Dedifferentiated amniotic fluid mesenchymal stem cell (primary cell): ENCODE data around the gene NTSR1.

Experiments
- DNase-seq: peaks from one replicate; pipeline ENCODE4 v3.0.0-alpha.2; 2016; ENCODE audit errors: extremely low spot score

NTSR1 gene

DNA sequence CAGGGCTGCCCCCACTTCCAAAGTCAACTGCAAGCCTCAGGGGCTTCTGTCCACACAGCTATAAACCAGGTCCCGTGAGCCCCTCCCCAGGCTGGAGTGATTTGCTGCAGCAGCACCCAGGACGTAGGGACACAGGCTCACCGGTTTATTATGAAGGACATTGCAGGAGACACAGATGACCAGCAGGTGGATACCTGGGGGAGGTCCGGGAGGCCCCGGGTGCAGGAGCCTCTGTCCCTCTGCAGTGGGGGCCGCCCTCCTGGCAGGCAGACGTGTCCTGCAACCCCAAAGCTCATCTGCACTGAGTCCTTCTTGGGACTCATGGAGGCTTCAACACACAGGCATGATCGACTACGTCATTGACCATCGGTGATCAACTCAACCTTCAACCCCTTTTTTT, 14.5 kb upstream of the NTSR1 start:
- no peak for DNase-seq

DNA sequence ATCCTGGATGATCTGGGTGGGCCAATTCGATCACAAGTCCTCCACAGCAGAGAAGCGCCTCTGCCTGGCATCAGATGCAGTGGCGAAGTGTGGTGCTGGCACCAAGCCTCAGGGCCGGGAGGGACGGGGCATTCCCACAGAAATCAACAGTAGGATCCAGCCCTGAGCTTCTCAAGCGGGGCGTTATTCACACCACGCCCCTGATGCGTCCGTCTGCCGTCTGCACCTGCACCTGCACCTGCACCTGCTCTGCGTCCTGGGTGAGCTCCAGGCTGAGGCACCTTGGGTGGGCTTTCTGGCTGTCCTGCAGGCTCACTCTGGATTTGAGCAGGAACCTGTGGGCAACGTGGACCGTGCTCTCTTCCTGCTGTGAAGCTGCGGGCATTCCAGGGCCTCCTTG, 13.8 kb upstream of the NTSR1 start:
- DNase-seq = no peak

DNA sequence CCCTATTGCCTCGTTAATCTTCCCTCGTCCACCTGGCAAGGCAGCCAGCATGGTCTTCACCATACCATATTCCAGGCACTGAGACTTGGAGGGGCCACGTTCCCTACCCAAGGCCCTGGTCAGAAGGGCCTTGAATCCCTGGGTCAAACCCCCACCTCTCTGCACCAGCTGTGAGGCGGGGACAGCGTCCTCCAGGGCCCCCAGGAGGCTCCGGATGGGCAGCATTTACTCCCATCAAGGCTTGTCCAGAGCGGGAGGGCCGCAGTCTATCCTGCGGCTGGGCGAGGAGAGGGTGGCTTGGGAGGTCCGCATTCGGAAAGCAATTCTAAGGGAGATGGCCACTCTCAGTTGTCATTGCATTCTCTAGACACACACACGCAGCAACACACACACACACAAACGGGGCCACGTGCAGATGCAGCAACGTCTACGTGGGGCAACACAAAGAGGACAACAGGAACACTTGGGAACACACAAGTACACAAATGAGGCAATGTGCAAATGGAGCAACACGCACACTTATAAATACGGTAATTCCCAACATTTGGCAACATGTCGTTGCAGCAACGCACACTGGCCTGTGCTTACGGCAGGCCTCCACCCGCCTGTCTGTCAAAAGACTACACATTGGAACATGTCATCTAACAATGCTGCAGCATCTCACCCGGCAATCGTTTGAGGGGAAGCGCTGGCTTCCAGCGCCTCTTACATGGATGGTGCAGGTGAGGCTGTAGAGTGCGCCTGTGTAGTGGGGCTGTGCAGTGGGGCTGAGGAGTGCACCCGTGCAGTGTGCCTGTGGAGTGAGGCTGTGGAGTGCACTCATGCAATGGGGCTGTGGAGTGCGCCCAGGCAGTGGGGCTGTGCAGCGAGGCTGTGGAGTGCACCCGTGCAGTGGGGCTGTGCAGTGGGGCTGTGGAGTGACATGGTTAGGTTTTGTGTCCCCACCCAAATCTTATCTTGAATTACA, 12.9 kb upstream of the NTSR1 start:
- DNase-seq = no peak

DNA sequence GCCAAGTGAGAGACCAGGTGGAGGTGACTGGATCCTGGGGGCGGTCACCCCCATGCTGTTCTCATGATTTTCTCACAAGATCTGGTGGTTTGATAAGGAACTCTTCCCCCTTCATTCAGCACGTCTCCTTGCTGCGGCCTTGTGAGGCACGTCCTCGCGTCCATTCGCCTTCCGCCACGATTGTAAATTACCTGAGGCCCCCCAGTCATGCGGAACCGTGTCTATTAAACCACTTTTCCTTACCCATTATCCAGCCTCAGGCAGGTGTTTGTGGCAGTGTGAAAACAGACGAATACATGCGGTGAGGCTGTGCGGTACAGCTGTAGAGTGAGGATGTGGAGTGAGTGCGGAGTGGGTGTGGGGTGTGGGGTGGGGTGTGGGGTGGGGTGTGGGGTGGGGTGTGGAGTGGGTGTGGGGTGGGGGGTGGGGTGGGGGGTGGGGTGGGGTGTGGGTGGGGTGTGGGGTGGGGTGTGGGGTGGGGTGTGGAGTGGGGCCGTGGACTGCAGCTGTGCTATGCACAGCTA, 12.1 kb upstream of the NTSR1 start:
- DNase-seq = no peak

DNA sequence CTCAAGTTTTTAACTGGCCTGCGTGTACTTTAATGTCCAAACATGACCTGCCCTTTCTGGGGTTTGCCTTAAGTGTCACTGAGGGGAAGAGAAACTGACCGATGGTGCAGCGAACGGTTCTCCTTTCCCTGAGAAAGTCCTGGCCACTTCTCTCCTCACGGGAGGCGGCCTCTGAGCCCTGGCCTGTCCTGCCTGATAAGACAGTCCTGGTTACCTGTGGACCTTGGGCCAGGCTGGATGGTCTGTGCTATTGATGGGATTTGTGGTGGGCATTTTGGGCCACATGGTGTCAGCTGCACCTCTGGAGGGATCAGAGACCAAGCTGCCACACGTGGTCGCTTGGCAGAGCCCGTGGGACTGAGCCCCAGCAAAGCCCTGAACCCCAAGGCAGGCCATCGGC, 11.6 kb upstream of the NTSR1 start:
- DNase-seq = no peak

DNA sequence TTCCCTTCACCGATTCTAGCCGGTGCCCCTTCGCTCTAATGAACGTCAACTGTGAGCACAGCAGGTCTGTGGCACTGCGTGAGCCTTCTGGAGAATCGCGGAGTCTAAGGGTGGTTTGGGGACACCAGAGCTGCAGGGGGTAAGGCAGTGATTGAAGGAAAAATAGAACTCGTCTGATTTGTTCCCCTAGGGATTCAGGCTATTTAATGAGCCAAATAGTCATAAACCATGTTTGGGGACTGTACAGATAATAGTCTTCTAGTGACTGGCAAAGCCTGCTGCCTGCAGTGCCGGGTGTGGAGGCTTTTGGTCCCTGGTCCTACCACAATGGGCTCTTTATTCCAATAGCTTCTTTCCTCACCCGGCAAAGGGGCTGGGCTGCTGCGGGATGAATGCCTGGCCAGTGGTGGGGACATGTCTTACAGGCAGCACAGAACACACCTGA, 11.1 kb upstream of the NTSR1 start:
- no peak for DNase-seq

DNA sequence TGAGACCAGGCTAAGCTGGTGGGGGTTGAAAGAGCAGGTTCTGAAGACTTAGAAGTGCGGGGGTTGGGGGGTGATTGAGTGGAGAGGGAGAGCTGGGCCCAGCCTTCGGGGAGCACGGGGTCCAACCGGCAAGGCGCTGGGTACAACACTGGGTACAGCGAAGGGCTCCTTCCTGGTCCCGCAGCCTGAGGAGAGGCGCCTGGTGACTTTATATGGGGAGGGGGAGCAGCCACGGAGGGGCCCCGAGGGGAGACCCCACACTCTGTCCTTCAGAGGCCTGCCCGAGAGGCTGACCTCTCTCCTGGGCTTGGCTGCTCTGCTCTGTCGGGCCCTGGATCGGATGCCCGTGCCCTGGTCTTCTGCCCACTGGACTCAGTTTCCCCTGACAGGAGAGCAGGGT, 10.4 kb upstream of the NTSR1 start:
- DNase-seq = no peak

DNA sequence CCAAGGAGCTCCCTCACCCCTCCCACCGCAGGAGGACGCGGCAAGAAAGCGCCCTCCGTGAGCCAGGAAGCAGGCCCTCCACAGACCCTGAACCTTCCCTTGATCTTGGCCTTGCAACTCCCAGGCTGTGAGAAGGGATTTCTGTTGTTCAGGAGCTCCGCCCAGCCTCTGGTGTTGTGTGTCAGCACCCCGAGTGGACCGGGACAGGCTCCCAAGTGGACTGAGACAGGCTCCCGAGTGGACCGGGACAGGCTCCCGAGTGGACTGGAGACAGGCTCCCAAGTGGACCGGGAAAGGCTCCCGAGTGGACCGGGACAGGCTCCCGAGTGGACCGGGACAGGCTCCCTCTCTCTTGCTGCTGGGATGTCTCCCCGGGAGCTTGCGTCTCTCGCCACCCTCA, 9.3 kb upstream of the NTSR1 start:
- DNase-seq = no peak

DNA sequence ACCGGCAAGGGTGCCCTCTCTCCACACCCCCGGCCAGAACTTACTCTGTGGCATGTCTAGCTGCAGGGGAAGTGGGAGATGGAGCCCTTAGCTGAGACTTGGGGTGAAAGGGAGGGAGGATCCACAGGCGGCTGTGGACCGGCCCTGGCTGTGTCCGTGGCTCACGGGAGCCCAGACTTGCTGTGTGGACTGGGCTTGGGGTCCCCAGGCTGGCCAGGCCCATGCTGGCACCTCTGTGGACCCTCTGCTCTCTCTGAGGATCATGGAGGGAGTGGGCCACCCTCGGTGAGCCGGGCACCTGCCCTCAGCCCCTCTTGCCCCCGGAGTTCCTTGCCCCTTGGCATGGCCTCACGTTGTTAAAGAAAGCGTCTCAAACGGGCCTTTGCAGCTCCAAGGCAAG, 8.9 kb upstream of the NTSR1 start:
- DNase-seq = no peak

DNA sequence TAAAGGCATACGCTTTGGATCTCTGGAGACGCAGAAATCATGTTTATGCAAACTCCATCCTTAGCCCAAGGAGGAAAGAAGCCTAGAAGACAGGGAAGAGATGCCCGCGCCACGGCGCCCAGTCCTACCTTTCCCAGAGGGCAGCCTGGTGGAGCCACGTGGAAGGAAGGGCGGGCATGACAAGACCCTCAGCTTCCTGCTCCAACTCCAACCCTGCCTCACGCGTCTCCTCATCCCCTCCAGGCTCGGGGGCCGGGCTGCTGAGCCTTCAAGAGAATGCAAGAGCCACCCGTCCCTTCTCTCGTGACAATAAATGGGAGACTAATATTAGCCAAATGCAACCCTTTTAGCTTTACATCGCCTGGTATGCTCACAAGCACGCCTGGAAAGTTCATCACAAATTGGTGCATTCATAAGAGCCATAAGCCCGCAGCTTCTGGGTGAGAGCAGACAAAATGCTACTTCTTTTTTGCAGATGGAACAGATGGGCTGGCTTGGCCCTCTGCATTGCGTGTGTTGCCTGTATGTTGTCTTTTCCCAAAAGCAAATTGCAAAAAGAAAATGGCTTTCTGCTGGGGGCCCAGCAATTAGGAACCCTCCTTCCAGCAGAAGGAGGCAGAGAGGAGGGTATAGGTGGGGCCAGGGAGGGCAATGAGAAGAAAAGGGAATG, 8.2 kb upstream of the NTSR1 start:
- no peak for DNase-seq

DNA sequence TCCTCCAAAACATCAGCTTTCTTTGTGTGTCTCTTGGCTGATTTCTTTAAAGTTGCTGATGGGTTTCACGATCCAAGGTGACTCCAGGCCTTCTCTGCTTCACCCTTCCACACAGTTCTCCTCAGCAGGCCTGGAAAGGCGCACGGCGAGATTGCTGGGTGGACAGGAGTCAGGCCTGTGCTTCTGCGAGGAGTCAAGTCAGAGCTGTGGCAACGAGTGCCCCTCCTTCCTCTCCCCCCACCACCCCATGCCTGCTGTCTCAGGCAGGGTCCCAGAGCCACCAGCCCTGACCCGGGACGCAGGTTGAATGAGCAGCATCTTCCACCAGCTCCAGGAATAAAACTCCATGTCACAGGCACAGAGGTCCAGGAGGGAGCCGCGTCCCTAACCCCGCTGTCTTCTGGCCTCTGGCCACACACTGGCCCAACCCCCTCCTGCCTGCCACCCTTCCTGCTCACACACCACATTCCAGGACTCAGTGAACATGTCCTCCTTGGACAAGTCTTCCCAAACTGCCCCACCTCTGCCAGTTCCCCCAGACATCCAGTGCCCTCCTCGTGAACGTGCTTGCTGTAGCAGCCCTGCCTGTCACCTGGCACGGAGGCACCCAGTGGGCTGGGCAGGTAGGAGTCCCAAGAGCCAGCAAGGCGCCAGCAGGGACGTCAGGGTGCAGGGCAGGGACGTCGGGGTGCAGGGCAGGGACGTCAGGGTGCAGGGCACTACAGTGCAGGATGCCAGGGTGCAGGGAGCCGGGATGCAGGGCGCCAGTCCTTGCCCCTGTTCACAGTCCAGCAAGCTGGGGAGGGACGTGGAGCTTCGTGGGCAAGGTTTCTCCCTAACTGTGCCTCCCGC, 7.2 kb upstream of the NTSR1 start:
- DNase-seq = no peak

DNA sequence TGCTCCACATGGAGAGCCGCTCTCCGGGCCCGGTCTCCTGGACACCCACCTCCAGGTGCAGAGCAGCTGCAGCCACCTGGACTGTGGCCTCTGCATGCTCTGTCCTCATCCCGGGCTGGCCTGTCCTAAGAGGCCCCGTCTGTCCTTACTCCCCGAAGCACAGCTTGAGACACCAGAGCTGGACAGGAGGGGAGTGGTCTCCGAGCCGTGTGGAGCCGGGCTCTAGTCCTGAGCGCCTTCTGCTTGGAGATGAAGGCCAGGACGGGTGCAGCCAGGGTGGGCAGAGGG, 6.7 kb upstream of the NTSR1 start:
- DNase-seq = no peak

DNA sequence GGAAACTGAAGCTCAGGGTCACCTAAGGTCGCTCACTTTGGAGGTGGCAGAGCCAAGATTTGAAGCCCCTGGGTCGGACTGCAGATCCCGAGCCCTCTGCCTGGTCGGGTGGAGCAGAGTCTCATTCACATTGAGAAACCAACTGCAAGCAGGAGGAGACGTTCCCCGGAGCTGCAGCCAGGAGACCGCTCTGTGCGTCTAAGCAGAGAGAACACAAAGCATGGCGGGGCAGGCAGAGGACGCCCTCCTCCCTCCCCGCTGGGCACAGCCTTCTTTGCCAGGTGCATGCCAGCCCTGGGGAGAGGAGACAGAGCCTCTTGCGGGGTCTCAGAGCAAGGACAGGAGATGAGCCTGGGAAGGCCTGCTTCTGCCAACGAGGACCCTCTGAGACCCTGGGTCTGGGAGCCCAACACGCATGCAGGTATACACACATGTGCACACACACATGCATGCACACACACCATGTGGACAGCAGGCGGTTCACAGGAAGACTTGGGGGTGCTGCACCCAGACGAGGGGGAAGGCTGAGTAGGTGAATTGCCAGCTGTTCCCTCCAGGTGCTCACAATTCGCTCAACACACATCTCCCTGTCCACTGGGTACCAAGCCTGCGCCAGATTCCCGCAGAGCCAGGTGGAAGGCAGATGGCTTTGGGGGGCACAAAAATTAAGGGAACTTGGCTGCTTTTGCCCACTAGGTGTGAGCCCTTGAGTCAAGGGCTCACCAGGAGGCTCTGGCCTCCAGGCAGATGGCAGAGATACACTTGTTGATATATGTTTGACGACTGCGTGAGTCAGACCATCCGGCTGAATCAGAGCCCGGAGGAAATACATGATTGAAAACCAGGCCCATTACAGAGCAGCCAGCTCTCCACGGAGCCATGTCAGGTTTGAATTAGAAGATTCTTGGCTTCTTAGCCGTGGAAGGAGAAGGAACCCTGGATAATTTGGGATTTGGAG, 5.5 kb upstream of the NTSR1 start:
- peak; percentile 76 for DNase-seq

DNA sequence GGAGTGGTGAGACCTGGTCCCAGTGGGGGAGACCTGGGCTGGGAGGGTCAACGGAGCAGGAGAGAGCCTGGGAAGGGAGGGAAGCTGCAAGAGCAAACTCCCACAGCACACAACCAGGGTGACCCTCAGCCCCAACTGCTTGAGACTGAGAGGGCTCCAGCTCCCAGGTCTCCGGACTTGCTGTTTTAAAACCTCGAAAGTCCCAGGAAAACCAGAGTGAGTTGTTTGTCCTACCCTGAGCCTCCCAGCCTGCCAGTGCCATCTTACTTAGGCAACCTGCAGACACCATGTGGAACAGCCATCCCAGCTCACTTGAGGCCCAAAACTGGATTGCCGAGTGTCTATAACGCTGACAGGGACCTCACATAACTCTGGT, 4.8 kb upstream of the NTSR1 start:
- DNase-seq = no peak

DNA sequence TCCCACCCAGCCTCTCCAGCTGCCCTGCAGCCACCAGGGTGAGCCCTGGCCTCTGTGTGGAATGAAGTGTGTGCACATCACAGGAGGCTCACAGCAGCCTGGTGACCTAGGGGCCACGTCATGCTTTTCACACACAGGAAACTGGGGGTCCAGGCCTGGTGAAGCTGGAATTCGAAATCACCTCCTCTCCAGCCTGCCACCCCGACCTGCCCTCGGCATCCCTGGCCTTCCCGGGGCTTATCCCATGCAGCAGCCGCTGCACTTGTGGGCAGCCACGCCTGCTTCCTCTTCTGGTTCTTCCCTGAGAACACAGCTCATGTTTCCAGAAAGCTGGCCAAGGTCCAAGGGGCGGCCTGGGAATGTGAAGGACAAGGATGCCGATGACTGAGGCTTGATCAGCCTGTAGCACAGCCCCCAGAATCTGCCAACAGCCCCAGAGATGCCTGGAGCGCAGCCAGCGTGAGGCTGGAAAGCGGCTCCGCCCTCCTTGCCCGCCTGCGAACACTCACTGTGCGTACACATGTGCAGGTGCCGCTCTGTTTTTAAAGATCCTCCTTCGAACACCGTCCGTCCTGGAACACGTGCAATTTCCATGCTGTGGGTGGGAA, 4.2 kb upstream of the NTSR1 start:
- peak; percentile 95 for DNase-seq

DNA sequence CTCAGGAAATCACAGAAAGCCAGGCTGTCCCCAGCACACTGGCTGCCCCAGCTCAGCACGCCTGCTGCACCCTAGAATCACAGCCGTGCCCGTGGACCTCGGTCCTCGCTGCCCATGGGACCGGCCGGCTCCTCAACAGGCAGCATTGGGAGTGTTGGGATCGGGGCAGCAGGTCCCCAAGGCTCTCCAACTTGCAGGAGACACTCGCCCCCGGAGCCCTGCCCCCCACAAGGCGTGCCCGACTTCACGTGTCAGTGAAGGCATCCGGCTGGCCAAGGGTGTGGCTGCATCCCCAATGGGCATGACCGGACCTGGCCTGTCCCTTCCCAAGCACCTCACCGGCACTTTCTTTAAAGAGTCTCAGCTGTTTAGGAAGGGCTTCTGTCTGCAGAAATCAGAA, 3.0 kb upstream of the NTSR1 start:
- no peak for DNase-seq

DNA sequence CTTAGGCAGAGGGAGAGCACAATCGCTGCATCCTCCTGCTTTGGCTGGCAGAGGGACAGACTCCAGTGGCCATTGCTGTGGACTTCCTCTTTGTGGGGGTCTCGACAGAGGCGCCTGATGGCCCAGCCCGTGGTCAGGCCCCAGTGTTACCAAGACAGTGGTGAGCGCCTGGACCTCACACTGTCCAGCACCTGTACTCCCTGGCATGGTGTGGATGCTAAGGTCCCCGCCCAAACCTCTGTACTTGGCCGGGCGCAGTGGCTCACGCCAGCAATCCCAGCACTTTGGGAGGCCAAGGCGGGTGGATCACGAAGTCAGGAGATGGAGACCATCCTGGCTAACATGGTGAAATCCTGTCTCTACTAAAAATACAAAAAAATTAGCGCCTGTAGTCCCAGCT, 2.3 kb upstream of the NTSR1 start:
- no peak for DNase-seq

DNA sequence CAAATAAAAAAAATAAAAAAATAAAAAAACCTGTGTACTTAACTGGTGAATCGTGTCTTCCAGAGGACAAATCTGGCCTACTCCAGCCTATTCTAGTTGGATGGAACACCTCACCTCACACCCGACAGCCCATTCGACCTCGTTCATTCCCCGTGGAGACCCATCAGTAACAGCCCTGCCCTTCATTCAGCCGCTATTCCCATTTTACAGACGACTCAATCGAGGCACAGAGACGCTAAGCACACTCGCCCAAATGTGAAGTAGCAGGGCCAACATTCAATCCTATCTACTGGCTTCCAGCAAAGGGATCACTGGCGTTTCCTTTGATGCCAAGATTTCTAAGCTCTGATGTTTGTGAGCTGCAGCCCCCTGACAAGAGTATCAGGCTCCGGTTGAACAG, 1.8 kb upstream of the NTSR1 start:
- no peak for DNase-seq

DNA sequence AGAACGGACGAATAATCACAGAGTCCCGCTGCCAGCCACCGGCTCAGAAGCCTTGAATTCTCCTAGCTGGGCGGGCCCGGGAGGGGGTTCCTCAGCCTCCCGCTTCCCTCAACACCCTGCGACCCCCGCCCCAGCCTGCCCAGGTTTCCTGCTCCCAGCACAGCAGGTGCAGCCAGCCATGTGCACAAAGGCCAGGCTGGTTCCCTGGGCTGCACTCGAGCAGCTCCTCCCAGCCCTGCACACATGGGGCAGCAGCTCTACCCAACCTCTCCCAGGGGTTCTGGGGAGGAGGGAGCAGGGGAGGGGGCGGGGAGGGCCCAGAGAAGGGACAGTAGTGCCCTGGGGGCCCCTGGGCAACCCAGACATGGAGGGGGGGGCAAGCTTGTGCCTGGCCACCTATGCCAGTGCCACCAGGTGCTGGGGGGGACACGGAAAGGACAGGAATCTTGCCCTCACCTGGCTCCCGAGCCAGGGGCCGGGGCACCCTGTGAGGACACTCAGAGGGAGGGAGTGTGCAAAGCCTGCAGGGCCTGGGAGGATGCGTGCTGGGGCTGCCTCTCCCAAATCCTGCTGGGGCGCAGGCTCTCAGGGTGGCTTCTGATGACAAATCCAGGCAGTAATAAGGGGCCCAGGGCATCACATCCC, 1.2 kb upstream of the NTSR1 start:
- DNase-seq = no peak

DNA sequence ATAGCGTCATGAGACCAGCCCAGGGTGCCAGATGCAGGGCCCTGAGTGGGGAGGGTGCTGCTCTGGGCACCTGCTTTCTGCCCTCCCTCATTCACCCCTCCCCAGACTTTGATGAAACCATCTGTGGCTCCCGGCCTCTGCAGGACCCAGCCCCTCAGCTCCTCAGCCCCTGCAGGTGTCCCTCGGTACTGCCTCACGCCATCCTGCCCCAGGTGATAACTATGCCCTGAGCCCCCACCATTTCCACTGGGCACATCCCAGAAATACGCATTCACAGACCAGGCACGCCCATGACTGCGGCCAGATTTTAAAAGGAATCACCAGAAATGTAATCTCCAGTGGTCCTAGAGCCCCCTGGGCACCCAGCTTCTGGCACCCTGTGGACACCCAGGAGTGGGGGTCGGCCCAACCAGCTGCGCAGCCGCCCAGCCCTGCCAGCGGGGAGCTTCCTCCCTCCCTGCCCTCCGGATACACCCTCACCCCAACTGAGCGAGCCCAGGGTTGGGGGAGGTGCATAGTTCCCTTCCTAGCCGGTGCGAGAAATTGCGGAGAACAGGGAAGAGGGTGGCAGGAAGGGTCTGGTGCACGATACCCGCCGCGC, 615 bp upstream of the NTSR1 start:
- no peak for DNase-seq
